HepG2 (cell line): ENCODE data around the gene SLC38A2. TPM values are rescaled to one million over a fixed set of nuclear protein-coding genes. Genes with fewer than 3 reads are reported as not detected.

Source experiments
- CCDC6 ChIP-seq: sonication (generic); formaldehyde crosslinking; IDR thresholded peaks from 2 replicates; pipeline ENCODE4 v1.8.1; 2022; ENCODE audit warnings: mild to moderate bottlenecking, missing genetic modification reagents, moderate library complexity
- CHD4 ChIP-seq: fragments of 200-600 bp; sonication (generic); IDR thresholded peaks from 2 replicates; pipeline ENCODE4 v1.7.0; 2017; ENCODE audit warnings: mild to moderate bottlenecking, low read length, borderline replicate concordance
- ELF3 ChIP-seq: IDR thresholded peaks from 2 replicates; pipeline ENCODE4 v1.6.1; 2016; ENCODE audit warnings: missing genetic modification reagents, missing compliant biosample characterization
- GATAD2A ChIP-seq: IDR thresholded peaks from 2 replicates; pipeline ENCODE4 v1.6.1; 2016
- HNF4A ChIP-seq: sonication (generic); formaldehyde crosslinking; IDR thresholded peaks from 2 replicates; pipeline ENCODE4 v1.4.0; 2020; ENCODE audit warnings: missing genetic modification reagents
- KAT8 ChIP-seq: IDR thresholded peaks from 2 replicates; pipeline ENCODE4 v1.6.1; 2016; ENCODE audit warnings: missing genetic modification reagents, missing compliant biosample characterization
- NAIF1 ChIP-seq: sonication (generic); formaldehyde crosslinking; IDR thresholded peaks from 2 replicates; pipeline ENCODE4 v1.5.0; 2020; ENCODE audit warnings: mild to moderate bottlenecking, missing genetic modification reagents, borderline replicate concordance
- NR2F6 ChIP-seq, 2 experiments: IDR thresholded peaks; 2 replicates each; pipeline ENCODE4 v1.6.1; 2016; ENCODE audit warnings: antibody characterized with exemption in 1 of 2, mild to moderate bottlenecking in 1 of 2
- POLR2AphosphoS5 ChIP-seq: IDR thresholded peaks from 2 replicates; pipeline ENCODE4 v1.6.1; 2012; ENCODE audit warnings: low read depth, low read length
- POLR2G ChIP-seq: fragments of 200-400 bp; formaldehyde crosslinking; IDR thresholded peaks from 2 replicates; pipeline ENCODE4 v1.6.1; 2018; ENCODE audit warnings: mild to moderate bottlenecking, low read depth, low read length, moderate library complexity
- RARA ChIP-seq: IDR thresholded peaks from 2 replicates; pipeline ENCODE4 v1.6.1; 2016; ENCODE audit warnings: missing genetic modification reagents, missing compliant biosample characterization
- SIN3A ChIP-seq: IDR thresholded peaks from 2 replicates; pipeline ENCODE4 v1.6.1; 2011; ENCODE audit warnings: low read depth, mild to moderate bottlenecking, control low read depth, low read length, borderline replicate concordance
- SOX13 ChIP-seq, 3 experiments: fragments of 450-650 bp in 1 of 3; sonication (generic) in 1 of 3; formaldehyde crosslinking in 1 of 3; IDR thresholded peaks in 2 of 3; conservative IDR thresholded peaks in 1 of 3; 2 replicates each; pipeline versions ENCODE4 v1.5.0 to v1.6.1; 2016 to 2020; ENCODE audit warnings: antibody characterized with exemption in 1 of 3, mild to moderate bottlenecking in 1 of 3, missing compliant biosample characterization in 1 of 3, missing genetic modification reagents in 1 of 3, moderate library complexity in 1 of 3
- ZFP36L1 ChIP-seq: sonication (generic); formaldehyde crosslinking; IDR thresholded peaks from 2 replicates; pipeline ENCODE4 v1.8.0; 2022; ENCODE audit warnings: mild to moderate bottlenecking, missing genetic modification reagents, moderate library complexity
- polyA plus RNA-seq, 8 experiments: library from polyadenylated mRNA; depleted of rRNA in 3 of 8; stranded (reverse) in 7 of 8; unstranded in 1 of 8; fragments of >200 nt; fragmentation: Illumina TruSeq in 4 of 8; extraction: Trizol in 4 of 8; gene quantifications; 2 replicates each; pipeline versions ENCODE4 v1.2.1 to v1.2.3, GENCODE V29; 2011 to 2016; ENCODE audit warnings: low read depth in 4 of 8, missing spikeins in 1 of 8, mixed read lengths in 1 of 8; ENCODE audit not compliant: insufficient read depth in 1 of 8
- total RNA-seq, 5 experiments: library from RNA; depleted of rRNA; stranded (reverse); fragments of >200 nt; fragmentation: Illumina TruSeq; extraction: Trizol; gene quantifications; 2 replicates each; pipeline ENCODE4 v1.2.3, GENCODE V29; 2016; ENCODE audit warnings: low read depth in 1 of 5
- TF ChIP-seq, protein P1 (sequence below): sonication (generic); formaldehyde crosslinking; conservative IDR thresholded peaks from 2 replicates; pipeline ENCODE4 v1.4.0; 2020; ENCODE audit warnings: missing genetic modification reagents

SLC38A2 gene
- total and polyA plus RNA-seq, 2 of the 13 experiments (the other 11 are each of a cell fraction or from before 2014, with no cell fraction given) = 368 to 880 TPM

DNA sequence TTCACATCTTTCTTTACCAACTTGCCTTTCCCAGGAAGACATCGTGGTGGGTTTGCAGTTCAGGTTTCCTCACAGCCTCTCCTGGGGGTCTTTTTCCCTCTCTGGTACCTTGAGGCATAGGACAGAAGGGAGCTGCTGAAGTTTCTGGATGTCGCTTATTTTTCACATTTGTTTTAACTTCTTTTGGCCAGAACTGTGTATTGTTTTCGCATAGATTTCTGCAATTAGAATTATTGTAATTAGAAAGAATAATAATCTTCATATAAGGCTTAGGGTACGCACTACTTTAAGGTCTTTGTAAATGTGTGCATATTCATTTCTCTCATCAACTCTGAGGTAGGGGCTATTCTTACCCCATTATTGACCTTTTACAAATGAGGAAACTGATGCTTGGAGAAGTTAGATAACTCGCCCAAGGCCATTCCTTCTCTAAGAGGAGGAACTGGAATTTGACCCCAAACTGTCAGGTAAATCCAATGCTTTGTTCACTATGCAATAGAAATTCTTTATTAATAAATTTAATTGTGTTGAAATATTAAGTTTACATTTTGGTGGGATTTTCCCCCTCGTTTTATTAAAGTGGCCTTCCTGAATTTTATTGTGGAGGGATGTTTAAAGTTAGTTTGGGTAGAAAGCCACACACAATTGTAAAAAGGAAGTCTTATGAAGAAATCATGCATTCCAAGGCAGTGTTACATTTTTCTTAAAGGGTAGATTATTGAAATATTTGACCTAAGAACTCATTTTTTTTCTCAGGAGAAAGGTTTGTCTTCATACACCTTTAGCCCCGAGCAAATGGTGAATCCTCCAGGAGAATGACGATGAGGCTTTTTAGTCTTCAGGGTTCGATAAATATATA, 12.1 kb upstream of the SLC38A2 start (continued):
- TF ChIP-seq POLR2AphosphoS5 = peak; percentile 26; the same call in 1 of the 2 replicates
- TF ChIP-seq NAIF1 = 0 out of 2 replicates have a peak, but pooled peaks have one; percentile 57
- TF ChIP-seq SIN3A = no peak
- TF ChIP-seq SOX13 (IDR thresholded peaks at IDR 0.05) = no peak
- TF ChIP-seq SOX13 (CRISPR knock-in tag; conservative IDR thresholded peaks at IDR 0.05 in 1 of 2, IDR thresholded peaks at IDR 0.05 in 1 of 2) = peak in 1 of 2 experiments; percentile 26; a peak in 1 of 4 replicates
- TF ChIP-seq POLR2G = peak; percentile 14; the same call in 1 of the 2 replicates
- peak; percentile 59 for TF ChIP-seq RARA (CRISPR knock-in tag)
- TF ChIP-seq HNF4A (CRISPR knock-in tag) = peak; percentile 26
- TF ChIP-seq, protein P1, sequence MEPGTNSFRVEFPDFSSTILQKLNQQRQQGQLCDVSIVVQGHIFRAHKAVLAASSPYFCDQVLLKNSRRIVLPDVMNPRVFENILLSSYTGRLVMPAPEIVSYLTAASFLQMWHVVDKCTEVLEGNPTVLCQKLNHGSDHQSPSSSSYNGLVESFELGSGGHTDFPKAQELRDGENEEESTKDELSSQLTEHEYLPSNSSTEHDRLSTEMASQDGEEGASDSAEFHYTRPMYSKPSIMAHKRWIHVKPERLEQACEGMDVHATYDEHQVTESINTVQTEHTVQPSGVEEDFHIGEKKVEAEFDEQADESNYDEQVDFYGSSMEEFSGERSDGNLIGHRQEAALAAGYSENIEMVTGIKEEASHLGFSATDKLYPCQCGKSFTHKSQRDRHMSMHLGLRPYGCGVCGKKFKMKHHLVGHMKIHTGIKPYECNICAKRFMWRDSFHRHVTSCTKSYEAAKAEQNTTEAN (CRISPR knock-in tag) = no peak
- 0 out of 2 replicates have a peak, but pooled peaks have one; percentile 12 for TF ChIP-seq NR2F6 (IDR thresholded peaks at IDR 0.05)
- TF ChIP-seq NR2F6 (CRISPR knock-in tag; IDR thresholded peaks at IDR 0.05) = no peak
- no peak for TF ChIP-seq KAT8 (CRISPR knock-in tag)
- TF ChIP-seq ELF3 (CRISPR knock-in tag) = peak; percentile 45; the same call in 1 of the 2 replicates
- 0 out of 2 replicates have a peak, but pooled peaks have one; percentile 5 for TF ChIP-seq CHD4
- peak; percentile 54; the same call in 1 of the 2 replicates for TF ChIP-seq ZFP36L1
- 0 out of 2 replicates have a peak, but pooled peaks have one; percentile 3 for TF ChIP-seq CCDC6 (CRISPR knock-in tag)
- peak; percentile 51 for TF ChIP-seq GATAD2A (CRISPR knock-in tag)
- TF ChIP-seq, all 625 proteins: peak for 29
